GM13977 (cell line): ENCODE data around the gene DNAH17.

Experiments used
- DNase-seq: peaks from one replicate; pipeline ENCODE4 v3.0.0; 2012; ENCODE audit warnings: low spot score
- CTCF ChIP-seq: IDR thresholded peaks from 2 replicates; pipeline ENCODE4 v1.5.1; 2012; ENCODE audit warnings: mild to moderate bottlenecking, control low read depth; ENCODE audit not compliant: insufficient read depth; ENCODE audit errors: extremely low read depth, missing control alignments
- in situ Hi-C: fragments of 300-500 bp; cut with MboI; formaldehyde crosslinking; loops from one replicate; pipeline ENCODE4 v1.12.0; 2022; ENCODE audit warnings: low sequenced_read_pairs, low pct_unique_long_range_greater_than_20kb, mixed read lengths, inconsistent platforms; ENCODE audit not compliant: unreplicated experiment

The DNAH17 gene

DNA sequence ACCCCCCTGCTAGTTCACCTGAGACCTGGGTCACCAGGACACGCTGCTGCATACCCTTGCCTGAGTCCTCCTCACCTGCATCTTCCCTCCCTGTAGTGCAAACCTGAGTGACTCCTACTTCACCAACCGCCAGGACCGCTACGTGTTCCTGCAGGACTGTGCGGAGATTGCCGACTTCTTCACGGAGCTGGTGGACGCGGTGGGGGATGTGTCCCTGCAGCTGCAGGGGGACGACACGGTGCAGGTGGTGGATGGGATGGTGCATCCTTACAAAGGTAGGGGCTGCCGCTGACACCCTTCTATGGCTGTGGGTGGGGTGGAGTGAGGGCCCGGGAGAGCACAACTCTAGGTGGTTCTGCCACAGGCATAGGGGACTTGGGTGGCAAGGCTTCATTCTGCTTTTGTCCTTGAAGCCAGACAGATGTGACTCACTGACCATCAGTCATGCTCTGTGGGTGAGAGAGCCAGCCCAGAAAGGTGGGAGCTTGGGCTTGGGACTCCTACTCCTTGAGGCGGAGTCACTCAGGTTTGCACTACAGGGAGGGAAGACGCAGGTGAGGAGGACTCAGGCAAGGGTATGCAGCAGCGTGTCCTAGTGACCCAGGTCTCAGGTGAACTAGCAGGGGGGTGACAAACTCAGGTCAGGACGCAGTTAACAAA, 176.5 kb downstream of the DNAH17 start:
- DNase-seq = no peak
- no peak for TF ChIP-seq CTCF

GRCh38 chr17:78399693-78400144, 177.5 kb downstream of the DNAH17 start:
- TF ChIP-seq CTCF = no peak
- in situ Hi-C loops = no loop called here
- no peak for DNase-seq

More for the DNA sequence above, 176.5 kb downstream of the DNAH17 start:
- in situ Hi-C loops = no loop called here

DNA sequence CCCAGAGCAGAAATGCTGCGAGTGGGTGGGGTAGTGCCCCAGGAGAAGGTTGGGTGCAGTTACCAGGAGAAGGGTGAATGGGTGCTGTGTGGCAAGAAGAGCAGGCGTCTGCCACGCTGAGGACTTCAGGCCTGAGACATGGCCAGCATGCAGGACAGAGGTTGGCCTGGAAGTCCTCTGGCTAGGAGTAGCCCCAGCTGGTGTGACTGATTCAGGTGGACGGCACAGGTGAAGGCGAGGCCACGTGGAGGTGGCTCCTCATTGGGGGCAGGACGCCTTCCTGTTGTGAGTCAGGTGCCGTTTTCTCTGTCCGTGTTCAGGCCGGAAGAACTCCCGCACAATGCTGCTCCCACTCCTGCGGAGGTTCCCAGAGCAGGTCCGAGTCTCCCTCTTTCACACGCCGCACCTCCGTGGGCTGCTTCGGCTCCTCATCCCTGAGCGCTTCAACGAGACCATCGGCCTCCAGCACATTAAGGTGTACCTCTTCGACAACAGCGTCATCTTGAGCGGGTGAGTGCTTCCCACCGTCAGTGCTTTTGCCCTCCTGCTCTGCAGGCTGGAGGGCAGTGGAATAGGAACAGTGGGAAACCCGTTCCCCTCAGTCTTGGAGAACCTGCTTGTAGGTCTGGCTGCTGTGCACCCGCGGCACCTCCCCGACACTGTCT, 178.0 kb downstream of the DNAH17 start:
- TF ChIP-seq CTCF = no peak
- in situ Hi-C loops = no loop called here
- no peak for DNase-seq

DNA sequence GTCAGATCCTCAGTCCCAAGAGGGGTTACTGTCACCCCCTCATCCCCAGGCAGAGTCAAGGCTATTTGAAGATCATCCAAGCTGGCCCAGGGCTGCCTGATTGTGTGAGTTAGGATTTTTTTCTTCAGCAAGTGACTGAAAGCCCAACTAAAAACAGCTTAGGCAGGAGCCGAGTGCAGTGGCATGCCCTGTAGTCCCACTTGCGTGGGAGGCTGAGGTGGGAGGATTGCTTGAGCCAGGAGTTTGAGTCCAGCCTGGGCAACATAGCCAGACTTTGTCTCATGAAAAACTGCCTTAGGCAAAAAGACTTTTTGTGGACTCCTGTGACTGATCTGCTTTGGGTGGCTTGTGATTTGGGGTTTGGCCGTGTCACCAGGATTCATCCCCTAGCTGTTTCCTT, 178.8 kb downstream of the DNAH17 start:
- DNase-seq = no peak
- no peak for TF ChIP-seq CTCF
- in situ Hi-C loops = no loop called here

- no peak for DNase-seq
- in situ Hi-C loops = no loop called here
- TF ChIP-seq CTCF = no peak
Observed at GRCh38 chr17:78397681-78398101, 179.5 kb downstream of the DNAH17 start.

- in situ Hi-C loops = no loop called here
- DNase-seq = no peak
- no peak for TF ChIP-seq CTCF
Observed at GRCh38 chr17:78396441-78397337, 180.5 kb downstream of the DNAH17 start.
